ENCODE measurements around the gene MCM3AP.
"Not testable (repeated sequence)": the region's sequence is repeated elsewhere in the genome, so short reads cannot be mapped to it uniquely, and the experiment has no call there.

MCM3AP gene

GRCh38 chr21:46202592-46203202 is 82.7 kb downstream of the MCM3AP start:
- DNase-seq (ENCODE audit: low spot score): no peak

GRCh38 chr21:46200877-46201803 is 84.3 kb downstream of the MCM3AP start:
- not testable (repeated sequence) for DNase-seq (ENCODE audit: low spot score)

GRCh38 chr21:46199436-46200373 is 85.7 kb downstream of the MCM3AP start:
- DNase-seq (ENCODE audit: low spot score): no peak

GRCh38 chr21:46196733-46197132 is 88.7 kb downstream of the MCM3AP start:
- no peak for DNase-seq (ENCODE audit: low spot score)

- no peak for DNase-seq (ENCODE audit: low spot score)
Measured at GRCh38 chr21:46195595-46196195, 89.7 kb downstream of the MCM3AP start.

- DNase-seq (ENCODE audit: low spot score): no peak
Measured at GRCh38 chr21:46194374-46195334, 90.8 kb downstream of the MCM3AP start.

GRCh38 chr21:46193829-46194373 is 91.5 kb downstream of the MCM3AP start:
- no peak for DNase-seq (ENCODE audit: low spot score)

GRCh38 chr21:46191686-46192575 is 93.5 kb downstream of the MCM3AP start:
- DNase-seq (ENCODE audit: low spot score): no peak

- no peak for DNase-seq (ENCODE audit: low spot score)
Measured at GRCh38 chr21:46191257-46191685, 94.1 kb downstream of the MCM3AP start.

- DNase-seq (ENCODE audit: low spot score): no peak
Measured at GRCh38 chr21:46190491-46191131, 94.8 kb downstream of the MCM3AP start.

- no peak for DNase-seq (ENCODE audit: low spot score)
Measured at GRCh38 chr21:46189959-46190490, 95.4 kb downstream of the MCM3AP start.

GRCh38 chr21:46189213-46189958 is 96.0 kb downstream of the MCM3AP start:
- DNase-seq (ENCODE audit: low spot score): no peak

GRCh38 chr21:46188226-46189212 is 96.9 kb downstream of the MCM3AP start:
- peak; percentile 41 for DNase-seq (ENCODE audit: low spot score)

GRCh38 chr21:46187814-46188213 is 97.6 kb downstream of the MCM3AP start:
- no peak for DNase-seq (ENCODE audit: low spot score)

GRCh38 chr21:46187261-46187660 is 98.2 kb downstream of the MCM3AP start:
- no peak for DNase-seq (ENCODE audit: low spot score)

GRCh38 chr21:46185716-46186115 is 99.7 kb downstream of the MCM3AP start:
- DNase-seq (ENCODE audit: low spot score): no peak
